Measurements from ENCODE around the gene KCNQ1OT1.

The KCNQ1OT1 gene

GRCh38 chr11:2594267-2594666 lies 105.5 kb downstream of the KCNQ1OT1 start:
- DNase-seq (ENCODE audit: low spot score): no peak

- no peak for DNase-seq (ENCODE audit: low spot score)
Observed at GRCh38 chr11:2593393-2593950, 106.3 kb downstream of the KCNQ1OT1 start.

DNA sequence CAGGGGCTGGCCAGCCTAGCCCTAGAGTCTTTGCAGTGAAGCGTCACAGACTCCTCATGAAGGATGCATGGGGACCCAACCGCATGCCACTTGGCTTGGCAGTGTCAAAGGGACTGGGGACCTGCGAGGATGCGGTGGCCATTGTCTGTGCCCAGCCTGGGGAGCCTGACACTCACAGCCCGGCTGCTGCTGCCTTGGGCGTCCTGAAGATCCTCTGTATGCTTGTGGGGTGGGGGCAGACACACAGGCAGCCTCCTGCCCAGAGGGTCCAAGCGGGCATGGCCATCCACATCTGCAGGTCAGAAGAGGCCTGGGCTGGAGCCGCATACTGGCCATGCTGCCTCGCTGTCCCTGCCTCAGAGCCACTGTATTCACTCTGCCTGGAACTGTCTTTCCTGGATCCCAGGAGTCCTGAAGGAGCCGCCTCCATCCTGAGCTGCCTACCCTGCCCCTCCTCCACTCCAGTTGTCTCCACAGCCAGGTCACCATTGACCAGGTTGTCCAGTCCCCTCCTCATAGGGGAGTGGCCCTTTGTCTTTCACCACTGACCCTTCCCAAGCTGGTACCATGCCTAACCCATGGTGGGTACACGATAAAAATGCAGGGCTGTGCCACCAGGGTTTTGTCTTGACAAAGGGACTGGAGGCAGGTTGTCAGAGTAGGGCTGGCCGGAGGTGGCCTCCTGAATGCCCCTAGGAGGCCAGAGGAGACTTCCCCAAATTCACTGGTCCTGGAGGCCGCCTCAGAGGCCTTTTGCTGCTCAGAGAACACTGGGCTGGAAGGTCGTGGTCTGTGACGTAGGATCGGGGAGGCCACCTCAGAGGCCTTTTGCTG lies 107.0 kb downstream of the KCNQ1OT1 start:
- DNase-seq (ENCODE audit: low spot score): no peak

GRCh38 chr11:2591805-2592204 lies 108.0 kb downstream of the KCNQ1OT1 start:
- DNase-seq (ENCODE audit: low spot score): no peak

DNA sequence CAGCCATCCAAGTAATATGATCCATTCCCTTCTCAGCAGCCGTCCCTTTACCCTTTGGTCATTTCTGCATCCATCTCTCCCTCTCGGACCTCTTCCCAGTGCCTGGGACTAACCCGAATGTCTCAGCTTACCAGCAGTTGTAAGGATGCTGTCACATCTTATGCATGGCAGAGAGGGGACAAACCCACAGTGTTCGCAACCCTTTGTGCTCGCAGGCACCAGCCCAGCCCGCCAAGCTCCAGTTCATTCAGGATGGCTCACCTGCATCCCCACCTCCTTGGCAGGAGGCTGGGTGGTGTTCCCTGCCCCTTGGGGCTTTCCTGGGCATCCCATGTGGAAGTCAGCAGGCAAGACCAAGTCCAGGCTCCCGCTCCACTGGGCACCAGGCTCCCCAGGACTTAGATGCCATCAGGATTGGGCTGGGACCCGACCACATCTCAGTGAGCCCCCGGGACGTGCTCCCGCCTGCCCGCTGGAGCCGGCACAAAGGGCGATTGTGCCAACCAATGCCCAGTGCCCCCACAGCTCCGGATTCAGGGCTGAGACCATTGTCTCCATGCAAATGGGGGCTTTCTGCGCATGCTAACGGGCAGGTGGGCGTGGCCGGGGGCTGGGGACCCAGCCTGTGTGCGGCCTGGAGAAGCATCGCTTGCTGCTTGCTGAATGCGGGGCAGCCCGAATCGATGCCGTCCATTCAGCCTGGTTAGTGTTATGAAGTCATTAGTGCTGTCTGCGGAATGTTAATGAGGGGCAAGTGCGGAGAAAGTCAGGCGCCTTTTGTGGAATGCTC lies 108.6 kb downstream of the KCNQ1OT1 start:
- no peak for DNase-seq (ENCODE audit: low spot score)

DNA sequence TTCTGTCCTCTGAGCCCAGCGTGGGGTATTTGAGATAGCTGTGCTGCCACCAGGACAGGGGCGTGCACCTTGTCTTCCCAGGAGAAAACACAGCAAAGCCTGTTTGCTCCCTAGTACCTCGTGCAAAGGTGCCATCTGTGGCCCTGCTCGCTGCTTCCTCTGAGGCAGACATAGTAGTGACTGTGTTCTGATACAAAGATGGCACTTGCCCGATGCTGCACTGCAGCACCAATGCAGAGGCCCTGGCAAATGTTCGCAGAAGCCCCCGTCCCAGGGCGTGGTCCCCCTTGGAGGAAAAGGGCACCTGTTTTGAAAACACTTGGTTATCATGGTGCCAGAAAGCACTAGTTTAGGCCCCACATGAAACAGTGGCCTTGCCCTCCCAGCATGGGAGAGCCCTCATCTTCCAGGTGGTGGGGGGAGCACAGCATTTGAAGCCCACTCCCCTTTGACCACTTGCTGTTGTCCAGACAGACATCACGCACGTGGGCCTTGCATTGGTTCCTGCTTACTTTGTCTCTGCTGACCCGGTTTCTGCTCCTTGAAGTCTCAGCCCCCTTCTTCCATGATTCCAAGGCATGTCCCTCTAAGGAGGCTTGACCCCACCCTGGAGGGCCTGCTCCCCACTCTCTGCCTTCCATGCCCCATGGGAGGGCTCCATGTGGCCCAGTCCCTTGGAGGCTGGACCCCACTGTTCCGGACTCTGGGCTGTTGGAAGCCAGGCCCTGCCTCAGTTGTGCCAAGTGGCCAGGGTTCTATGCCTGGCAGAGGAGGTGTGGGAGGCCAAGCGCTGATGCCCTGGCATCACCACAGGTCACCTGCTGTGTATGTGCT lies 109.4 kb downstream of the KCNQ1OT1 start:
- DNase-seq (ENCODE audit: low spot score): no peak

DNA sequence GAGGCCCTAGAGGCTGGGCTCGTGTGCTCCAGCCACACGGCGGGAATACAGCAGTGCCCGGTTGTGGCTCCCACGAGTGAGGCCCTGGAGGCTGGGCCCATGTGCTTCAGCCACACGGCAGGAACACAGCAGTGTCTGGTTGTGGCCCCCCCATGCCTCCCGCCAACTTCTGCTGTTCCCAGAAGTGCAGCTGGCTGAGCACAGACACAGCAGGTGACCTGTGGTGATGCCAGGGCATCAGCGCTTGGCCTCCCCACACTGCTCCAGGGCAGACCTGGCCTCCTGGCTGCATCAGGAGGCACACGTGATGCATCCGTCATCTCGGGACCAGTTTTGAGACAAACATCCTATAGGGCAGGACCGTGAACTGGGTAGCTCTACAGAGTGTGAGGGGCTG lies 110.3 kb downstream of the KCNQ1OT1 start:
- DNase-seq (ENCODE audit: low spot score): no peak

GRCh38 chr11:2588809-2589537 lies 110.8 kb downstream of the KCNQ1OT1 start:
- DNase-seq (ENCODE audit: low spot score): no peak

- peak; percentile 40 for DNase-seq (ENCODE audit: low spot score)
Observed at GRCh38 chr11:2587976-2588748, 111.6 kb downstream of the KCNQ1OT1 start.

- no peak for DNase-seq (ENCODE audit: low spot score)
Observed at GRCh38 chr11:2587132-2587930, 112.5 kb downstream of the KCNQ1OT1 start.

DNA sequence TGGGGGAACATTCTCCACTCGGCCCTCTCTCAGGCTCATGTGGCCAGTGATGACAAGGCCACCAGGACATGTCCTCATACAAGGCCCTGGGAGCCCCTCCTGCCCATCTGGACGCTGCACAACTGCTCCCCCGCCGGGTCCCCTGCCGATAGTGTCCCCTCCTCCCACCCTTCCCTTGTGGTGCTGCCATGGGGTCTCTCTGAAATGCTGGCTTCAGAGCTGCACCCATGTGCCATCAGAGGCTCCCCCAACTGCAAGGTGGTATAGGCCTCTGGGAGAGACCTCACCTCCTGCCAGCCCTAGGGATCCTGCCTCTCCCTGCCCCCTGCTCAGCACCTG lies 113.0 kb downstream of the KCNQ1OT1 start:
- no peak for DNase-seq (ENCODE audit: low spot score)

- DNase-seq (ENCODE audit: low spot score): no peak
Observed at GRCh38 chr11:2586087-2586792, 113.6 kb downstream of the KCNQ1OT1 start.

GRCh38 chr11:2585566-2586086 lies 114.2 kb downstream of the KCNQ1OT1 start:
- DNase-seq (ENCODE audit: low spot score): peak; percentile 50

DNA sequence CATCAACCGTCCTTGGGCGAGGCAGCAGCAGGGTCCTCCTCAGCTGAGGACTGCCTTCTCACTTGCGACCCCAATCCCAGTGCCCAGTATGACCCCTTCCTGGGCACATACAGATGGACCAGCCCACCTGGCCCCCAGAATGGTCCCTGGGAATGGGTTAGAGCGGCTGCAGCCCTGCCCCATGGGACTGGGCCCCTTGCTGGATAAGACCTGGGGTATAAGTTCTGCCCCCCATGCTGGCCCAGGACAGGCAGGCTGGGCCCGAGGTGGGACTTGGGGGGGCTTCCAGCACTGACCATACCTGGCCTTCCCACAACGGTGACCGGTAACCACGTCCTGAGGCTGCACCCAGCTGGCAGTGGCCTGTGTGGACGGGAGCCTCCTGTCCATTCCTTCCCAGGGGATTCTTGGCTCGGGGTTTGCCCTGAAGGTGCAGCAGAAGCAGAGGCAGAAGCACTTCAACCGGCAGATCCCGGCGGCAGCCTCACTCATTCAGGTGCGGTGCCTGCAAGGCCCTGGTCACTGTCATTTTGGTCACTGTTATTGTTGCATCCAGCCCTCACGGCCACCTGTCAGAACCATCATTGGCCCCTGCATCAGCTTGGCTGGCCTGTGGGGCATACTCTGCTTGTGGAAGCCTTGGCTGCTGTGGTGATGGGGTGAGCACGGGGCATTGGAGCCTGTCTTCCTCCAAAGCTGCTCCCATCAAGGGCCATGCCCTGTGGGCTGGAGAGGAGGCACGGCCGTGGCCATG lies 114.8 kb downstream of the KCNQ1OT1 start:
- DNase-seq (ENCODE audit: low spot score): peak; percentile 56

DNA sequence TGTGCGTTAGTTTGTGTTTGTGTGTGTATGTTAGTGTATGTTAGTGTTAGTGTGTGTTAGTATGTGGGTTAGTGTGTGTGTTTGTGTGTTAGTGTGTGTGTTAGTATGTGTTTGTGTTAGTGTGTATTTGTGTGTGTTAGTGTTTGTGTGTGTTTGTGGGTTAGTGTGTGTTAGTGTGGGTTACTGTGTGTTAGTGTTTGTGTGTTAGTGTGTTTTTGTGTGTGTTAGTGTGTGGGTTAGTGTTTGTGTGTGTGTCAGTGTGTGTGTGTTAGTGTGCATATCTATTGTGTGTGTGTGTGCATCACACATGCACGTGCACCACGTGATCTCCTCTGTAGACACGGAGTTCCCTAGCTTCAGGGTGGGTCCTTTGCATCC lies 115.4 kb downstream of the KCNQ1OT1 start:
- no peak for DNase-seq (ENCODE audit: low spot score)

GRCh38 chr11:2583605-2583958 lies 116.2 kb downstream of the KCNQ1OT1 start:
- peak; percentile 49 for DNase-seq (ENCODE audit: low spot score)

DNA sequence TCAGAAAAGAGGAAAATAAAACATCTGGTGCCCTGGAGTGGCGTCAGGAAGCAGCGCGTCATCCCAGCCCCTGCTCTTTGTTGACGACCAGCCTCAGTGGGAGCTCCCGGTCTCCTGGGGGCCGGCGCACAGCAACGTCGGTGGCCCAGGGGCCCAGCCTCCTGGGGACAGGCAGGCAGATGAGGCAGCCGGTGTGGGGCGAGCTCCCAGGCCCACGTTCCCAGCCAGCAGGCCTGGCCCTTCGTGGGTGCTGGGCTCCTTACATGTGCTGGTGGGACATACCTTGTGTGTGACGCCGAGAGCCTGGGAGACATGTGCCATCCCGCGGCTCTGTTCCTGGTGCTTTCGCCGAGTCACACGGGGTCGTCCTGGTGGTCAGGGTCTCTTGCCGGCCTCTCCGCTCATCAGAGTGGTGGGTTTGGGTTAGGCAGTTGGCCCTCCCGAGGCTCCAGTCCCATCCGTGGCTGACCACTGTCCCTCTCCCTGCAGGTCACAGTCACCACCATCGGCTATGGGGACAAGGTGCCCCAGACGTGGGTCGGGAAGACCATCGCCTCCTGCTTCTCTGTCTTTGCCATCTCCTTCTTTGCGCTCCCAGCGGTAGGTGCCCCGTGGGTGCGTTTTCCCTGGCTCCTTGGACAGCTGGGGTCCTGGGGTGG lies 116.7 kb downstream of the KCNQ1OT1 start:
- peak; percentile 65 for DNase-seq (ENCODE audit: low spot score)
